Naive thymus-derived CD4-positive, alpha-beta T cell (primary cell): ENCODE measurements around the gene ZBTB42. TPM values are rescaled to one million over a fixed set of nuclear protein-coding genes. Genes with fewer than 3 reads are reported as not detected.

Source experiments
- ATAC-seq: fragments of 150-1000 bp; cut with Tn5 transposase; 2 replicates; pipeline ENCODE4 v1.10.0; 2021; ENCODE audit warnings: mild to moderate bottlenecking, moderate library complexity
- CTCF ChIA-PET: fragments of 350-600 bp; sonication (Branson Sonifier 250); formaldehyde crosslinking; loops from one replicate; lab custom pipeline; 2021; ENCODE audit warnings: antibody characterized with exemption; lab: Charles Lee
- POLR2A ChIA-PET: fragments of 350-600 bp; sonication (Branson Sonifier 250); formaldehyde crosslinking; loops from one replicate; lab custom pipeline; 2021; ENCODE audit warnings: antibody characterized with exemption, inconsistent platforms; lab: Charles Lee
- DNase-seq, 9 donors: peaks; one replicate each; pipeline versions ENCODE4 v3.0.0 to v3.0.0-alpha.2; 2020 to 2022; ENCODE audit warnings: mixed read lengths in 1 of 9
- H3K27ac ChIP-seq: one replicate; pipeline ENCODE4 v1.7.0; 2013; ENCODE audit warnings: mild to moderate bottlenecking, low read depth, low read length, moderate library complexity
- H3K27me3 ChIP-seq, 2 donors: one replicate each; pipeline ENCODE4 v1.7.0; 2013; ENCODE audit warnings: low read length in 2 of 2, mild to moderate bottlenecking in 2 of 2, moderate library complexity in 2 of 2; ENCODE audit not compliant: control insufficient read depth in 2 of 2, insufficient read depth in 2 of 2
- H3K36me3 ChIP-seq, 3 experiments: 1 replicate in 2 of 3; 2 replicates in 1 of 3; pipeline ENCODE4 v1.7.0; 2013; ENCODE audit warnings: low read length in 3 of 3, mild to moderate bottlenecking in 3 of 3, moderate library complexity in 1 of 3; ENCODE audit not compliant: insufficient read depth in 3 of 3, control insufficient read depth in 2 of 3
- H3K4me1 ChIP-seq, 2 donors: one replicate each; pipeline ENCODE4 v1.7.0; 2013; ENCODE audit warnings: low read length in 2 of 2, mild to moderate bottlenecking in 2 of 2, moderate library complexity in 1 of 2; ENCODE audit not compliant: control insufficient read depth in 2 of 2, insufficient read depth in 2 of 2
- H3K4me3 ChIP-seq: 2 replicates; pipeline ENCODE4 v1.7.0; 2013; ENCODE audit warnings: mild to moderate bottlenecking, low read length
- H3K9me3 ChIP-seq, 3 experiments: 1 replicate in 2 of 3; 2 replicates in 1 of 3; pipeline ENCODE4 v1.7.0; 2013; ENCODE audit warnings: low read length in 3 of 3; ENCODE audit not compliant: control insufficient read depth in 2 of 3
- H3K27ac Mint-ChIP-seq, 9 donors: one replicate each; pipeline ENCODE4 v1.8.0; 2020 to 2022; ENCODE audit warnings: mixed read lengths in 9 of 9, mild to moderate bottlenecking in 8 of 9, moderate library complexity in 5 of 9, inconsistent platforms in 2 of 9
- H3K27me3 Mint-ChIP-seq, 5 donors: one replicate each; pipeline ENCODE4 v1.8.0; 2021 to 2022; ENCODE audit warnings: mixed read lengths in 5 of 5, mild to moderate bottlenecking in 1 of 5
- H3K36me3 Mint-ChIP-seq, 5 donors: one replicate each; pipeline ENCODE4 v1.8.0; 2020 to 2022; ENCODE audit warnings: mixed read lengths in 5 of 5, mild to moderate bottlenecking in 3 of 5, inconsistent platforms in 1 of 5
- H3K4me1 Mint-ChIP-seq, 7 donors: one replicate each; pipeline ENCODE4 v1.8.0; 2020 to 2022; ENCODE audit warnings: mixed read lengths in 7 of 7, mild to moderate bottlenecking in 3 of 7, inconsistent platforms in 1 of 7
- H3K4me3 Mint-ChIP-seq, 10 donors: one replicate each; pipeline ENCODE4 v1.8.0; 2020 to 2022; ENCODE audit warnings: mild to moderate bottlenecking in 10 of 10, mixed read lengths in 10 of 10, moderate library complexity in 6 of 10, inconsistent platforms in 2 of 10
- H3K9me3 Mint-ChIP-seq, 11 donors: one replicate each; pipeline ENCODE4 v1.8.0; 2020 to 2022; ENCODE audit warnings: mixed read lengths in 11 of 11, mild to moderate bottlenecking in 4 of 11, inconsistent platforms in 1 of 11, moderate library complexity in 1 of 11
- intact Hi-C, 2 donors: fragments of 100-400 bp; cut with micrococcal nuclease; formaldehyde crosslinking; loops; one replicate each; pipeline ENCODE4 v1.15.1; 2023
- polyA plus RNA-seq, 2 donors: library from polyadenylated mRNA; unstranded; fragments of 300-500 nt; fragmentation: Illumina TruSeq; gene quantifications; one replicate each; pipeline ENCODE4 v1.2.3, GENCODE V29; 2021
- total RNA-seq, 6 experiments: library from RNA in 5 of 6; stranded (reverse) in 5 of 6; gene quantifications; 1 replicate in 5 of 6; 2 replicates in 1 of 6; pipeline ENCODE4 v1.2.3 and lab custom pipeline; 2021 to 2026

The ZBTB42 gene
- total and polyA plus RNA-seq, 7 experiments from 2014 or later: 2.1 to 11.3 (median 3.9) TPM

DNA sequence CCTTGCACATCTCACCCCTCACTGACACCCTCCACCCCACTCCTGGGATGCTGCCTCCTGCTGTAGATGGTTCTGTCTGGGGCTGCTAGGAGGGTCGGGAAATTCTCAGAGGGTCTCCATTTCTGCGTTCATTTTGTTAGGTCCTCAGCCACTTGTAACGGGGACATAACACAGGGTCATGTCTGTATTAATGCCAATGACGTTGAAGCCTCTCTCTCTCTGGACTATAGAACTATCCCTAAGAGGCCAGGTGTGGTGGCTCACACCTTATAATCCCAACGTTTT lies 33.3 kb upstream of the ZBTB42 start:
- H3K4me3 ChIP-seq: no peak overlapping the region
- DNase-seq (no peak), ATAC-seq (no peak)
- intact Hi-C loops: loop anchor here (1.0 to 5.0 kb wide), 2 partner anchors 45 to 98 kb away; partner anchors contain the start of genes ADSS1 (in 1 of the 2) and CEP170B (in 1 of the 2)
- Mint-ChIP-seq H3K4me3 (no peak overlapping the region), H3K9me3 (peaks cover 0 to 4% (median 0%) of the 10 kb centered on the region in 11 donors), H3K27ac (no peak overlapping the region), H3K27me3 (no peaks in the 10 kb centered on the region), H3K4me1 (peaks cover 0 to 10% (median 2%) of the 10 kb centered on the region in 7 donors), H3K36me3 (peaks cover 0 to 23% (median 7%) of the 10 kb centered on the region in 5 donors)
- H3K36me3 ChIP-seq: peaks cover 0 to 21% (median 0%) of the 10 kb centered on the region in 3 experiments
- peaks cover 0 to 4% (median 0%) of the 10 kb centered on the region in 3 experiments for H3K9me3 ChIP-seq
- no peaks in the 10 kb centered on the region for H3K27me3 ChIP-seq
- H3K27ac ChIP-seq: no peak overlapping the region
- no peaks in the 10 kb centered on the region for H3K4me1 ChIP-seq
- ChIA-PET CTCF (interaction anchor here (1.7 kb wide), 1 partner anchor 15 kb away, joined by 9 read pairs; the partner anchor contains the start of gene SIVA1), POLR2A (no interaction called here)

DNA sequence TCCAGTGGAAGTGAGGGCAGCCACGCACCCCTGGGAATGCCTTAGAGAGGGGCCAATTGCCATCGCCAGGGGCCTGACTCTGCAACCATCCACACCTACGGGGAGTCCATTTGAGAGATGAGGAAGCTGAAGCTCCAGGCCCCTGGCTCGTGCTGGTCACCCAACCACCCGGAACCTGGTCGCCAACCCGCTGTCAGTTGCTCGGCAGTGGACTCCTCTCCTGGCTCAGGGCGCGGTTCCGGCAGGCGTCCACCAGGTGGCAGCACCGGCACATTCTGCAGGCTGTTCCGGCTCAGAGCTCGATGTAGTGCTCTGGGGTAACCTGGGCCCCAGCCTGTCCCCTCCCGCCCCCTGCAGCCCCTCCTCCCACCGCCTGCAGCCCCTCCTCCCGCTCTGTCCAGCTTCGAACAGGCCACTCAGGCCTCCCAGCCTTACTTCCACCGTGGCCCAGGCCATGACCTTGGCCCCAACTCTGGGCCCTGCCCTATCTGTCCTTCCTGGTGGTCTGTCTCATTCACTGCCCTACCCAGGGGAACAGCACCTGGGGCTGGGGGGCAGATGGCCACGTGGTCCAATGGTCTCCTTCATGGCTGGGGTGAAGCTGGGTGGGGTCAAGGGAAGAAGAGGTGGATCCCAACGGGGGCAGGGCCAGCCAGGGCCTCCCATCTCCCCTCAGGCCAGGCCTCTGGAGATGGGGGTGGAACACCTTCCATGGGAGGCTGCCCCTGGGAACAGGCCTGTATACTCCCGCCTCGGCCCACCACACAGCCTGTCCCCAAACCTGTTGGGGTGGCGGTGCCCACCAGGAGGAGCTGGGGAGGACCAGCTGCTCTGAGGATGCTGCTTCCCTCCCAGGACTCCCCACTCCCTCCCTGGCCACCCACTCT lies 32.2 kb upstream of the ZBTB42 start:
- peaks cover 0 to 4% (median 0%) of the 10 kb centered on the region in 3 experiments for H3K9me3 ChIP-seq
- Mint-ChIP-seq H3K27ac (no peak overlapping the region), H3K4me3 (peak overlapping the region in 1 of 10 donors; percentile 37), H3K36me3 (peaks cover 0 to 26% (median 7%) of the 10 kb centered on the region in 5 donors), H3K4me1 (peaks cover 0 to 10% (median 2%) of the 10 kb centered on the region in 7 donors), H3K27me3 (no peaks in the 10 kb centered on the region), H3K9me3 (peaks cover 0 to 4% (median 0%) of the 10 kb centered on the region in 11 donors)
- H3K27ac ChIP-seq: no peak overlapping the region
- H3K36me3 ChIP-seq: peaks cover 0 to 32% (median 4%) of the 10 kb centered on the region in 3 experiments
- POLR2A ChIA-PET: interaction anchor here (0.6 to 1.8 kb wide), 5 partner anchors 16 to 60 kb away, joined by 3 to 7 read pairs (median 4); partner anchors contain the start of genes SIVA1 and ZBTB42
- DNase-seq (peak; percentile 78 to 96 (median 87)), ATAC-seq (peak; percentile 96)
- no peaks in the 10 kb centered on the region for H3K4me1 ChIP-seq
- CTCF ChIA-PET: interaction anchor here (0.6 to 1.9 kb wide), 13 partner anchors 10 to 148 kb away, joined by 3 to 26 read pairs (median 3); partner anchors contain the start of genes SIVA1 and ZBTB42
- H3K4me3 ChIP-seq: no peak overlapping the region
- intact Hi-C loops: loop anchor here (1.0 to 5.0 kb wide), 7 partner anchors 15 to 277 kb away; partner anchors contain the start of genes SIVA1 (in 2 of the 2) and ADSS1 (in 1 of the 2)
- H3K27me3 ChIP-seq: no peaks in the 10 kb centered on the region

DNA sequence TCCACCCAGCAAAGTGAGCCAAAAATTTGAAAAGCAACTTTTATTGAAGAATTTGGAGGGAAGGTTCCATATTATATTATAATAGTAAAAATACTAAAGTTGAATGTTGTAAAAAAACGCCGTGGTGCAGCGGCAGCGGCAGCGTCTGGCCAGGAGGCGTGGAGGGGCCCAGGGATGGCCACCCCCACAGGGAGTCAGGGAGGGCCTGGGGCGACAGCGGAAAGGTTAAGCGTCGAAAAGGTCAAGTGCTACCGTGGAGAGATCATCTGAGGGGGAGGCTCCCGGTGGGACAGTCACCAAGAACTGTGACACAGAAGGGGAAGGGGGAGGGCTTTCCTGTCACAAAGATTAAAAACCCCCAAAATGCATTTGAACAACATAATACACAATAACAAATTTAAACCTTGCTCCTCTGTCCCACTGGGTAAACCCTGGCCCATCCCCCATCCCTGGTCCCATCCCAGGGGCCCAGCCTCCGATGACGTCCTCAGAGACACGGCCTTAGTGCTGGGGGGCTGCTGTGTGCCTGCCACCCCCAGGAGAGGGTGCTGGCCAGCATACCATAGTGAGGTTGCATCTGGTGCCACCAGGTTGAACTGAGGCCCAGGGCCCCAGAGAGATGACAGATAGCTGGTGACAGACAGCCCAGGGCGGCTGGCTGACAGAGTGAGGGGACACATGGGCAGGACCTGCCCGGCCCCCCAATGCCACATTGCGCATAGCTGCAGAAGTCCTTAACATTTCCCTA lies 31.4 kb upstream of the ZBTB42 start:
- POLR2A ChIA-PET: interaction anchor here (1.2 to 2.1 kb wide), 5 partner anchors 17 to 57 kb away, joined by 3 to 12 read pairs (median 5); partner anchors contain the start of genes SIVA1 and ZBTB42
- H3K27ac ChIP-seq: no peak overlapping the region
- peaks cover 0 to 29% (median 7%) of the 10 kb centered on the region in 5 donors for H3K36me3 Mint-ChIP-seq
- H3K36me3 ChIP-seq: peaks cover 0 to 39% (median 4%) of the 10 kb centered on the region in 3 experiments
- H3K27me3 ChIP-seq: no peaks in the 10 kb centered on the region
- ATAC-seq (no peak), DNase-seq (no peak)
- peaks cover 0 to 4% (median 0%) of the 10 kb centered on the region in 11 donors for H3K9me3 Mint-ChIP-seq
- CTCF ChIA-PET: interaction anchor here (0.7 to 1.9 kb wide), 9 partner anchors 17 to 112 kb away, joined by 3 to 26 read pairs (median 4); partner anchors contain the start of gene SIVA1
- no peaks in the 10 kb centered on the region for H3K4me1 ChIP-seq
- intact Hi-C loops: loop anchor here in 1 of 2 donors (5.0 kb wide), 1 partner anchor 47 kb away; the partner anchor contains the start of gene ADSS1
- H3K27me3 Mint-ChIP-seq: no peaks in the 10 kb centered on the region
- H3K9me3 ChIP-seq: peaks cover 0 to 4% (median 0%) of the 10 kb centered on the region in 3 experiments
- no peak overlapping the region for H3K4me3 Mint-ChIP-seq
- H3K27ac Mint-ChIP-seq: peak overlapping the region in 1 of 9 donors; percentile 19
- no peak overlapping the region for H3K4me3 ChIP-seq
- peaks cover 0 to 10% (median 2%) of the 10 kb centered on the region in 7 donors for H3K4me1 Mint-ChIP-seq

DNA sequence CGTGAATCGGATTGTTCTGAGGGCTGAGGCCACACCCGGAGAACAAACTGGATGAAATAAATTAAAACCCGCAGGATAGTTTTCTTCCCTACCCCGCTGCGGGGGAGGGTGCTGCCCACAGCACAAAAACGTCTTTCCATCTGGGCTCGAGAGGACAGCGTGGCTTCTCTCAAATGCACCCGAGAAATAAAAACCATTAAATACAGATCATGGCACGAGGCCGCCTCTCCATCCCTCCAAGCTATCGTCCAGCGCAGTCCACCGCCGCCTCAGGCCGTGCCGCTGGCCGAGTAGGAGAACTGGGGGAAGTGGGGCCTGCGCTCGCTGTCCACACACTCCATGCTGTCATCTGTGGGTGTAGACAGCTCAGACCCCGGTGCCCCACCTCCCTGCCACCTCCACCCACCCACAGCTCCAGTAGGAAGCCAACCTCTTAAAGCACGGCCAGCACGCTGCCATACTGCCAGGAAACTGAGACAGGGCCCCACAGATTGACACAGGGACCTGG lies 30.8 kb upstream of the ZBTB42 start:
- POLR2A ChIA-PET: interaction anchor here (0.6 to 2.1 kb wide), 5 partner anchors 17 to 420 kb away, joined by 3 to 12 read pairs (median 3); partner anchors contain the start of gene SIVA1
- intact Hi-C loops: no loop called here

DNA sequence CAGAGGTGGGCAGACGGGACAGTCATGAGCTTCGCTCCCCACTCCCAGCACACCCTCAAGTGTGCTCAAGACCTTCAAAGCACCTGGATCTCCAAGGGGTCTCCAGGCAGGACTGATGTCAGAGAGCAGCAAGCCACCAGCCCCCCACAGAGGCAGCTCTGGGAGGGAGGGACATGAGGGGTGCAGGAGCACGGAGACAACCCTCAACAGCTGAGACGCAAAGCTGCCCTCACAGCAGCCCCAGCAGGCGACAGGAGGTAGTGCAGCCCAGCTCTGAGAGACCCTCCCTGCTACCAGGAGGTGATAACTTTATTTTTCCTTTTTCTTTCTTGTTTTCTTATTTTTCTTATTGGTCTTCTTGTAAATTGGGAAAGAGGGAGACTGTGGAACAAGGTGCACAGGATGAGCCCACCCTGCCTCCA lies 30.0 kb upstream of the ZBTB42 start:
- H3K36me3 Mint-ChIP-seq: peaks cover 0 to 29% (median 7%) of the 10 kb centered on the region in 5 donors
- H3K36me3 ChIP-seq: peaks cover 0 to 48% (median 4%) of the 10 kb centered on the region in 3 experiments
- no peak overlapping the region for H3K27ac ChIP-seq
- peaks cover 0 to 4% (median 0%) of the 10 kb centered on the region in 3 experiments for H3K9me3 ChIP-seq
- H3K4me1 ChIP-seq: no peaks in the 10 kb centered on the region
- H3K4me3 ChIP-seq: no peak overlapping the region
- H3K27ac Mint-ChIP-seq: peak overlapping the region in 3 of 9 donors; percentile 21 to 63 (median 52)
- ATAC-seq (no peak), DNase-seq (no peak)
- ChIA-PET CTCF (interaction anchor here (0.7 to 1.8 kb wide), 3 partner anchors 16 to 55 kb away, joined by 3 to 7 read pairs (median 6); partner anchors contain the start of gene SIVA1), POLR2A (interaction anchor here (0.6 to 2.1 kb wide), 5 partner anchors 18 to 419 kb away, joined by 3 to 12 read pairs (median 3); partner anchors contain the start of gene SIVA1)
- no peak overlapping the region for H3K4me3 Mint-ChIP-seq
- intact Hi-C loops: no loop called here
- peaks cover 0 to 10% (median 2%) of the 10 kb centered on the region in 7 donors for H3K4me1 Mint-ChIP-seq
- H3K27me3 Mint-ChIP-seq: no peaks in the 10 kb centered on the region
- H3K27me3 ChIP-seq: no peaks in the 10 kb centered on the region
- peaks cover 0 to 4% (median 0%) of the 10 kb centered on the region in 11 donors for H3K9me3 Mint-ChIP-seq

More for the DNA sequence above, 30.8 kb upstream of the ZBTB42 start:
- Mint-ChIP-seq H3K27ac (no peak overlapping the region), H3K9me3 (peaks cover 0 to 4% (median 0%) of the 10 kb centered on the region in 11 donors), H3K27me3 (no peaks in the 10 kb centered on the region), H3K4me3 (no peak overlapping the region), H3K36me3 (peaks cover 0 to 29% (median 7%) of the 10 kb centered on the region in 5 donors), H3K4me1 (peaks cover 0 to 10% (median 2%) of the 10 kb centered on the region in 7 donors)
- Histone ChIP-seq H3K27ac (no peak overlapping the region), H3K4me3 (no peak overlapping the region), H3K4me1 (no peaks in the 10 kb centered on the region), H3K36me3 (peaks cover 0 to 43% (median 4%) of the 10 kb centered on the region in 3 experiments), H3K27me3 (no peaks in the 10 kb centered on the region), H3K9me3 (peaks cover 0 to 4% (median 0%) of the 10 kb centered on the region in 3 experiments)
- no peak for DNase-seq
- CTCF ChIA-PET: interaction anchor here (0.7 to 1.8 kb wide), 4 partner anchors 16 to 56 kb away, joined by 3 to 7 read pairs (median 4); partner anchors contain the start of gene SIVA1
- ATAC-seq: no peak
